Ishikawa (cell line): Measurements from ENCODE around the gene E4F1.

Experiments
- CEBPB ChIP-seq: IDR thresholded peaks from 2 replicates; pipeline ENCODE4 v1.6.1; 2012
- CREB1 ChIP-seq: IDR thresholded peaks from 2 replicates; pipeline ENCODE4 v1.6.1; 2012; ENCODE audit warnings: low read depth
- EGR1 ChIP-seq: IDR thresholded peaks from 2 replicates; pipeline ENCODE4 v1.6.1; 2012
- EP300 ChIP-seq: IDR thresholded peaks from 2 replicates; pipeline ENCODE4 v1.6.1; 2012; ENCODE audit warnings: borderline replicate concordance
- FOXM1 ChIP-seq: IDR thresholded peaks from 2 replicates; pipeline ENCODE4 v1.6.1; 2012; ENCODE audit warnings: low read depth, borderline replicate concordance
- NFIC ChIP-seq: IDR thresholded peaks from 2 replicates; pipeline ENCODE4 v1.6.1; 2012
- RAD21 ChIP-seq: IDR thresholded peaks from 2 replicates; pipeline ENCODE4 v1.6.1; 2012; ENCODE audit warnings: low read depth
- TAF1 ChIP-seq: IDR thresholded peaks from 2 replicates; pipeline ENCODE4 v1.6.1; 2012; ENCODE audit warnings: low read depth, mild to moderate bottlenecking
- TCF12 ChIP-seq: IDR thresholded peaks from 2 replicates; pipeline ENCODE4 v1.6.1; 2012; ENCODE audit warnings: low read depth
- TEAD4 ChIP-seq: IDR thresholded peaks from 2 replicates; pipeline ENCODE4 v1.6.1; 2012
- YY1 ChIP-seq: IDR thresholded peaks from 2 replicates; pipeline ENCODE4 v1.6.1; 2012; ENCODE audit warnings: low read depth
- ZBTB7A ChIP-seq: IDR thresholded peaks from 2 replicates; pipeline ENCODE4 v1.6.1; 2012; ENCODE audit warnings: low read depth
- TF ChIP-seq, protein P1 (sequence below): IDR thresholded peaks from 2 replicates; pipeline ENCODE4 v1.6.1; 2012
- TF ChIP-seq, protein P2 (sequence below): IDR thresholded peaks from 2 replicates; pipeline ENCODE4 v1.6.1; 2012
- TF ChIP-seq, protein P3 (sequence below): IDR thresholded peaks from 2 replicates; pipeline ENCODE4 v1.6.1; 2012; ENCODE audit warnings: low read depth, mild to moderate bottlenecking

Gene E4F1

DNA sequence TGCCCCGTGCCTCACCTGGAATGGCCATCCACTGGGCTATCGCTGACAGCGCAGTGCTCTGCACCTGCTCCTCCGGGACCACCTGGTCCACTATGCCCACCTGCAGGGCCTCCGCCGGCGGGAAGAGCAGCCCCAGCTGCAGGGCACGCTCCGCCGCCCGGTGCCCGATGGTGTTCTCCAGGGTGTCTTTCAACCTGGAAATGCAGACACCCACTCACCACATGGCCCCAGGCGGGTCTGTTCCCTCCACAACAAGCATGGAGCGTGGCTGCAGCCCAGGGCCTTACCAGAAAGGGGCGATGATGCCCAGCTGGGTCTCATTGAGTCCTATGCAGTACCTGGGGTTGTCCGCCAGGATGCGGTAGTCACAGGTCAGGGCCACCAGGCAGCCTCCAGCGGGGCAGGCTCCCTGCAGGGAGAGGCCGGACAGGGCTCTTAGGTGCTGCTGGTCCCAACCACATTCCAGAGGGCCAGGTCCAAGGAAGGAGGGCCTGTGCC, 19.7 kb downstream of the E4F1 start:
- TF ChIP-seq, protein P1, sequence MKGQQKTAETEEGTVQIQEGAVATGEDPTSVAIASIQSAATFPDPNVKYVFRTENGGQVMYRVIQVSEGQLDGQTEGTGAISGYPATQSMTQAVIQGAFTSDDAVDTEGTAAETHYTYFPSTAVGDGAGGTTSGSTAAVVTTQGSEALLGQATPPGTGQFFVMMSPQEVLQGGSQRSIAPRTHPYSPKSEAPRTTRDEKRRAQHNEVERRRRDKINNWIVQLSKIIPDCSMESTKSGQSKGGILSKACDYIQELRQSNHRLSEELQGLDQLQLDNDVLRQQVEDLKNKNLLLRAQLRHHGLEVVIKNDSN: no peak
- TF ChIP-seq TEAD4: no peak

DNA sequence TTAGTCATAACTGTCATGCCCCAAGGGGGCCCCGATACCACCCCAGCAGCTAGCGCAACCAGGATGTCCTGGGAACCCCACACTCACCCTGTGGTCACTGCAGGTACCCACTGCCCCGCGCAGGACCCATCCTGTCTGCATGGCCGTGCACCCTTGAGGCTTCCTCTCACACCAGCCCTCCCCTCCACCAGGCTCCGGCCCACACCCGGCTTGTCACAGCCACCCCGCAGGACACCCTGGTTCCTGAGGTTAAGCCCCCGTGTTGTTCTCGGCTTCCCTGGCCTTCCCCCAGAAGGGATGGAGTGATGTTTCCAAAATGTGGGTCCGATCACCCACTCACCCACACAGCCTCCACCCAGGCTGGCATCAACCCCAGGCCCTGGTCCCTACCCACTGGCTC, 20.4 kb downstream of the E4F1 start:
- TF ChIP-seq TCF12: no peak
- TF ChIP-seq CEBPB: no peak
- TF ChIP-seq, protein P1: no peak

DNA sequence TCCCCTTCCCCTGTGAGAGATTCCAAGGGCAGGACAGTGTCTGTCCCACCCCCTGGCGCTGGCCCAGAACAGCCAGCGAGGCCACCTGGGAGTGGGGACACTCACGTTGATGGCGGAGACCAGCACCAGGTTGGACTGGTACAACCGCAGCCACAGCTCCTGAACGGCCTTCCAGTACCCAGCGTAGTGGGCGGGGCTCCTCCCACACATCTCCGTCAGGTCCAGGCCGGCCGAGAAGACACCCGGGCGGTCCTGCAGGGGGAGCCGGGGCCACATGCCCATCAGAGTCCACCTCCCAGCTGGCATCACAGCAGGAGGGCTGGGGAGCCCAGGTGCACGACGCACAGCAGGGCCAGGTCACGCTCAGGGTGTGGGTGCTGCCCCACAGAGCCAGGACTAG, 20.9 kb downstream of the E4F1 start:
- TF ChIP-seq RAD21: 0 out of 2 replicates have a peak, but pooled peaks have one; percentile 4
- TF ChIP-seq, protein P2, sequence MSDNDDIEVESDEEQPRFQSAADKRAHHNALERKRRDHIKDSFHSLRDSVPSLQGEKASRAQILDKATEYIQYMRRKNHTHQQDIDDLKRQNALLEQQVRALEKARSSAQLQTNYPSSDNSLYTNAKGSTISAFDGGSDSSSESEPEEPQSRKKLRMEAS: no peak

DNA sequence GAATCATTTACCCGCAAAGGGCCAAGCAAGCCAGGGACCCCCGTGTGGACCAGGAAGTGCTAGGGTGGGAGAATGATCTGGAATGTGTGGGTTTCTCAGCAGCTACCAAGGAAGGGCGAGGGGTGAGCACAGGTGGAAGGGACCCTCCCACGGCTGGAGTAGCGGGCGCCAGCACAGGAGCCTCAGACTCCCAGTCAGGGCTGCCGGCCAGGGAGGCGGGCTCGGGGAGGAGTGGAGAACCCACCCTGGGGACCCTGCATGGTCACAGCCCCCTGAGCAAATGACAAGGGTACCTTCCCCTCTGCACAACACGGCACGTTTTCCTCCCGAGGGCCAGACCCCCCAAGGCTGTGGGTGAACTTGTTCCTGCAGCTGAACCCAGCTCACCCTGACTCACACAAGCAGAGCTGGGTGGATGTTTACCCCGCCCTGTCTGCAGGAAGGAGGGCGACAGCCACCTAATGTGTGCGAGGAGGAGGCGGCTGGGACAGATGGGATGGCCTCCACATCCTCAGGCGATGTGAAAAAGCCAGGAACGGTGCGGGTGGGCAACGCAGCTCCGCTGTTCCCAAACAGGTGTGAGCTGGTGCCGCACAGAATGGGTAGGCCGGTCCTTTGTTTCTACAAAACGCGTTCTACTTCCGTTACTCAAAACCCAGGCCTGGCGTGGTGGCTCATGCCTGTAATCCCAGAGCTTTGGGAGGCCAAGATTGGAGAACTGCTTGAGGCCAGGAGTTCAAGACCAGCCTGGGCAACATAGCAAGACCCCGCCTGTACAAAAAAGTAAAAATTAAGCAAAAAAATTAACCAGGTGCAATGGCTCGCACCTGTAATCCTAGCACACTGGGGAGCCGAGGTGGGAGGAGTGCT, 21.8 kb downstream of the E4F1 start:
- TF ChIP-seq, protein P3, sequence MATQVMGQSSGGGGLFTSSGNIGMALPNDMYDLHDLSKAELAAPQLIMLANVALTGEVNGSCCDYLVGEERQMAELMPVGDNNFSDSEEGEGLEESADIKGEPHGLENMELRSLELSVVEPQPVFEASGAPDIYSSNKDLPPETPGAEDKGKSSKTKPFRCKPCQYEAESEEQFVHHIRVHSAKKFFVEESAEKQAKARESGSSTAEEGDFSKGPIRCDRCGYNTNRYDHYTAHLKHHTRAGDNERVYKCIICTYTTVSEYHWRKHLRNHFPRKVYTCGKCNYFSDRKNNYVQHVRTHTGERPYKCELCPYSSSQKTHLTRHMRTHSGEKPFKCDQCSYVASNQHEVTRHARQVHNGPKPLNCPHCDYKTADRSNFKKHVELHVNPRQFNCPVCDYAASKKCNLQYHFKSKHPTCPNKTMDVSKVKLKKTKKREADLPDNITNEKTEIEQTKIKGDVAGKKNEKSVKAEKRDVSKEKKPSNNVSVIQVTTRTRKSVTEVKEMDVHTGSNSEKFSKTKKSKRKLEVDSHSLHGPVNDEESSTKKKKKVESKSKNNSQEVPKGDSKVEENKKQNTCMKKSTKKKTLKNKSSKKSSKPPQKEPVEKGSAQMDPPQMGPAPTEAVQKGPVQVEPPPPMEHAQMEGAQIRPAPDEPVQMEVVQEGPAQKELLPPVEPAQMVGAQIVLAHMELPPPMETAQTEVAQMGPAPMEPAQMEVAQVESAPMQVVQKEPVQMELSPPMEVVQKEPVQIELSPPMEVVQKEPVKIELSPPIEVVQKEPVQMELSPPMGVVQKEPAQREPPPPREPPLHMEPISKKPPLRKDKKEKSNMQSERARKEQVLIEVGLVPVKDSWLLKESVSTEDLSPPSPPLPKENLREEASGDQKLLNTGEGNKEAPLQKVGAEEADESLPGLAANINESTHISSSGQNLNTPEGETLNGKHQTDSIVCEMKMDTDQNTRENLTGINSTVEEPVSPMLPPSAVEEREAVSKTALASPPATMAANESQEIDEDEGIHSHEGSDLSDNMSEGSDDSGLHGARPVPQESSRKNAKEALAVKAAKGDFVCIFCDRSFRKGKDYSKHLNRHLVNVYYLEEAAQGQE: no peak
- TF ChIP-seq, protein P2: no peak
- TF ChIP-seq TEAD4: no peak
- TF ChIP-seq, protein P1: no peak
- no peak for TF ChIP-seq EGR1
- TF ChIP-seq TAF1: no peak
- TF ChIP-seq RAD21: no peak
- no peak for TF ChIP-seq ZBTB7A
- TF ChIP-seq CEBPB: no peak
- no peak for TF ChIP-seq CREB1
- no peak for TF ChIP-seq TCF12
- no peak for TF ChIP-seq NFIC
- no peak for TF ChIP-seq YY1
- TF ChIP-seq FOXM1: no peak
- no peak for TF ChIP-seq EP300

DNA sequence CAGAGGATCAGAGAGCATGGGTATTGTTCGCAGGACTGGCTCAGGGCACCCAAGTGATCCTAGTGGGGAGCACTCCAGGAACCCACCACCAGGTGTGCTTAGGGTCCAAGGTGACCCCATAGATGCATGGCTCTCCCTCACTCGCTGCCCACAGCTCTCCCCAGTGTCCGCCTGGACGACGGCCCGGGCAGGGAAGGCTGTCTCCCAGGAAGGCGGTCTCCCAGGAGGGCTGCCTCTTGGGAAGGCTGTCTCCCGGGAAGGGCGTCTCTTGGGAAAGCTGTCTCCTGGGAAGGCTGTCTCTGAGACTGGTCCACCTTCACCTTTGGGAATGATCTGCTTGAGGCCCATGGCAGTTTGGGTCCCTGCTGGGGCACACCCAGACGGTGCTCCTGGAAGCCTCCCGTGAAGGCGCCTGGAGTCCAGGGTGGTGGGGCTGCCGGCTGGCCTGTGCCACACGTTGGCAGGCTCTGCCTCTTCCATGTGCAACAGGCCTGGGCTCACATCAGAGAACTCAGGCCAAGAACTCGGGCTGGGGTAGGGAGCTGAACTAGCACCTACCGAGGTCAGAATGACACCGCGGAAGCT, 23.0 kb downstream of the E4F1 start:
- TF ChIP-seq CREB1: no peak
- TF ChIP-seq RAD21: no peak
- TF ChIP-seq FOXM1: no peak
- TF ChIP-seq, protein P2: no peak
- no peak for TF ChIP-seq EP300
- TF ChIP-seq YY1: no peak
- TF ChIP-seq NFIC: no peak
- no peak for TF ChIP-seq ZBTB7A
- TF ChIP-seq CEBPB: no peak
- TF ChIP-seq, protein P1: no peak
- TF ChIP-seq EGR1: no peak
- TF ChIP-seq, protein P3: no peak
- TF ChIP-seq TCF12: no peak
- TF ChIP-seq TEAD4: no peak
- no peak for TF ChIP-seq TAF1
